B cell (primary cell): ENCODE data around the gene NECAB2.

Experiments
- EZH2 ChIP-seq: IDR thresholded peaks from 2 replicates; pipeline ENCODE4 v1.6.1; 2012; ENCODE audit warnings: borderline replicate concordance, low read depth, mild to moderate bottlenecking, moderate library complexity, low read length; ENCODE audit not compliant: insufficient read depth, poor library complexity, severe bottlenecking
- TF ChIP-seq, protein P1 (sequence below): fragments of 200-600 bp; IDR thresholded peaks from one replicate; pipeline ENCODE4 v1.8.0; 2022; ENCODE audit warnings: antibody characterized with exemption, mild to moderate bottlenecking

DNA sequence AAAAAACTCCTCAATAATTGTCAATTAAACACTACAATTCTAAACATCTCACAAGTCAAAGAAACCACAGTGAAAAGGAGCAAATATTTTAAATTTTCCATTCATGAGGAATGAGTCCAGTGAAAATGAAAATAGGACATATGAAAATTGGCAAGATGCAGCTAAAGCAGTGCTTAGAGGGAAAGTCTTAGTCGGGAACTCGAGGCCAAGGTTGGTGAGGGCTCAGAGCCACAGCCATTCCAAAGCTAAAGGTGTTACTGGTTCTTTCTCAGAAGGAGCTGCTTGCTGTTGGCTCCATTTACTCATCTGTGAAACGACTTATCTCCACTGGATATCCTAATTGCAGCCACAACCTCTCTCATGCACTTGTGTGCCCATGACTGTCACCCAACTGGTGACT lies 68.1 kb downstream of the NECAB2 start:
- no peak for TF ChIP-seq EZH2
- TF ChIP-seq, protein P1, sequence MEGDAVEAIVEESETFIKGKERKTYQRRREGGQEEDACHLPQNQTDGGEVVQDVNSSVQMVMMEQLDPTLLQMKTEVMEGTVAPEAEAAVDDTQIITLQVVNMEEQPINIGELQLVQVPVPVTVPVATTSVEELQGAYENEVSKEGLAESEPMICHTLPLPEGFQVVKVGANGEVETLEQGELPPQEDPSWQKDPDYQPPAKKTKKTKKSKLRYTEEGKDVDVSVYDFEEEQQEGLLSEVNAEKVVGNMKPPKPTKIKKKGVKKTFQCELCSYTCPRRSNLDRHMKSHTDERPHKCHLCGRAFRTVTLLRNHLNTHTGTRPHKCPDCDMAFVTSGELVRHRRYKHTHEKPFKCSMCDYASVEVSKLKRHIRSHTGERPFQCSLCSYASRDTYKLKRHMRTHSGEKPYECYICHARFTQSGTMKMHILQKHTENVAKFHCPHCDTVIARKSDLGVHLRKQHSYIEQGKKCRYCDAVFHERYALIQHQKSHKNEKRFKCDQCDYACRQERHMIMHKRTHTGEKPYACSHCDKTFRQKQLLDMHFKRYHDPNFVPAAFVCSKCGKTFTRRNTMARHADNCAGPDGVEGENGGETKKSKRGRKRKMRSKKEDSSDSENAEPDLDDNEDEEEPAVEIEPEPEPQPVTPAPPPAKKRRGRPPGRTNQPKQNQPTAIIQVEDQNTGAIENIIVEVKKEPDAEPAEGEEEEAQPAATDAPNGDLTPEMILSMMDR = no peak
